GM21723 (cell line): Measurements from ENCODE around the gene FANCI.

Experiments used
- ATAC-seq: cut with Tn5 transposase; IDR thresholded peaks from one replicate; pipeline ENCODE4 v1.9.1; 2021; ENCODE audit warnings: mild to moderate bottlenecking, moderate library complexity; ENCODE audit not compliant: unreplicated experiment

The FANCI gene

DNA sequence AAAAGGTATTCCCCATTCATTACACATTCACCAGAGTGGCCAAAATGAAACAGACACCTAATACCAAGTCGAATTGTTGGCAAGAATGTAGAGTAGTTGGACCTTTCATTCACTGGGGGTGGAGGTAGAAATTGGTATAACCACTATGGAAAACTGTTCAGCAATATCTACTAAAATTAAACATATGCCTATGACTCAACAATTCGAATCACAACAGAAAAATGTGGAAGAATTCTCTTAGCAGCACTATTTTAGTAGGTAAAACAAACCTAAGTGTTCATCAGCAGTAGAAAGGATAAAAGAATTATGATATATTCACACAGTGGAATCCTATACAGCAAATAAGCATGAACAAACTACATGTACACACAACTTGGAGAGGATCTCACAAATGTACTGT, 60.2 kb downstream of the FANCI start:
- no peak for ATAC-seq

DNA sequence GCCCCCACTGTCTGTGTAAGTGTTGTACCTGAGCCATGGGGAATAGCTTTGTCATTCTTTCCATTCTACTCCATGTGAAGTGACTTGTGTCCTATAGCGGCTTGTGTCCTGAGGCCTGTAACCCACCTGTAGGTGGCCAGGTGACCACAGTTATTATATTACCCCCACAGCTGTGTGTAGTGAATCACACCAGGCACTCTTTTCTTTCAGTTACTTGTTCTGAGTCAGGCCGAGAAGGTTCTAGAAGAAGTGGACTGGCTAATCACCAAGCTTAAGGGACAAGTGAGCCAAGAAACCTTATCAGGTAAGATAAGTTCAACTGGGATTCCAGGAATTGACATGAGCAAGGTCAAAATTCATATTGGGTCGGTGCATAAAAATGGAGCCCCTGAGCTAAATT, 61.6 kb downstream of the FANCI start:
- ATAC-seq: no peak

DNA sequence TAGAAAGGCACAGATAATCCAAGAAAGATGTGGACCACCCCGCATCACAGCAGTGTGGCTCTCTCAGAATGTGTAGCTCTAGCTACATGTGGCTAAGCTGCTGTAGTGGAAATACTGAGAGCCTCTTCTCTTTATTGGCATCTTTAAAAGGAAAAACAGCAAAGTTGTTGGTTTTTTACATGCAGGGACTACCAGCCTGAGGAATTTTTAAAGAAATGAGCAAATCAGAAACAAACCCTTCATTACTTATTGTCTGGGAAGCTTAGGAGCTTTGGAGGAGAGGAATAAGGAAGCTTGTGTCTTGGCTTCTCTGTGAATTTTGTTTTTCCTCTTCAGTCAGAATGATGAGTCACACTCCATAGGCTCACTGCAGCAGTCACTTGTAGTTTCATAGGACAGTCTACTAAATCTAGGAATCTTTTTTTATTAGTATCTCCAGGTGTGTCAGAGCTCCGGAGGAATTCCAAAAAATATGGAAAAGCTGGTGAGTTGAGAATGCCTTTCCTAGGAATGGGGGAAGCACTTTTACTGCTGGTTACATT, 63.3 kb downstream of the FANCI start:
- no peak for ATAC-seq

DNA sequence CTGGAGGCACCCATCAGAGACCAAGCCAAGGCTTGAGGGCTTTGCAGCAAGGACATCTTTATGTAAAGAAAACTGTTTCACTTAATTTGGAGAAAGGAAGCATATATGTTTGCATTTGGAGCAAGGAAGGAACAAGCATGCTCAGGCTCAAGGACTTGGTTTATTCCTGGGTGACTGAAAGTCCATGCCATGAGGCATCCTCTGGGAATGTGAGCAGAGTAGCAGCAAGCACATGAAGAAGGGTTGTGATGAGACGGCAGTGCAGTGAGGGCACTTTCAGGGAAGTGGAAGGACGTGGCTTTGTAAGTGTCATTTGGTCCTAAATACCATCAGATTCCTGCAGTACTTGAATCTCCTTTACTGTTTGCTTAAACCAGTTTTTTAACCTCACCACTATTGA, 64.0 kb downstream of the FANCI start:
- no peak for ATAC-seq

DNA sequence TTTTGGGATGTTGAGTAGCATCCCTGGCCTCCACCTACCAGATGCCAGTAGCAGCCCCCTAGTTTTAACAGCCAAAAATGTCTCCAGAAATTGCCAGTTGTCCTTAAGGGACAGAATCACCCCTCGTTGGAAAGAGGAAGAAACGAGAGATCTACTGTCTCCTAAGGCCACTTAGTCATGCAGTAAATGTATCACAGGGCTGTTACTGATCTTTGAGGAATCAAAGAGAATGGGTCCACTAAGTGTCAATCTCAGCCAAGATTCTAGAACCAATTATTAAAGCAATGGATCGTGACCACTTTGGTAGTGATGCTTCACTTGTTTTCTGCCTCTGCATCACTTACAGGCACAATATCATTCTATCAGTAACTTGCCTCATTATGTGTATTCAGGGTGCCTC, 64.5 kb downstream of the FANCI start:
- no peak for ATAC-seq

DNA sequence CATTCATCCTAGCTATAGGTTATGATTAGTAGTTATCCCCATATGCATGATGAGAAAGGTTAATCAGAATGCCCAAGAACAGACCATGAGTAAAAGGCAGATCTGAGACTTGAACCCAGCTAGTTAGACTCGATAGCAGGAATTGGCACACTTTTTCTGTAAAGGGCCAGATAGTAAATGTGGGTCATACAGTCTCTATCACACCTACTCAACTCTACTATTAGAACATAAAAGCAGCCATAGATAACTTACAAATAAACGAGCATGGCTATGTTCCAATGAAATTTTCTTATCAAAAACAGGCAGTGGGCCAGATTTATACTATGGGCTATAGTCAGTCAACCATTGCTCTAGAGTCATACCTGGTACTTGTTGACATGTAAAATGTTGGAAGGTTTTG, 66.2 kb downstream of the FANCI start:
- ATAC-seq: no peak

DNA sequence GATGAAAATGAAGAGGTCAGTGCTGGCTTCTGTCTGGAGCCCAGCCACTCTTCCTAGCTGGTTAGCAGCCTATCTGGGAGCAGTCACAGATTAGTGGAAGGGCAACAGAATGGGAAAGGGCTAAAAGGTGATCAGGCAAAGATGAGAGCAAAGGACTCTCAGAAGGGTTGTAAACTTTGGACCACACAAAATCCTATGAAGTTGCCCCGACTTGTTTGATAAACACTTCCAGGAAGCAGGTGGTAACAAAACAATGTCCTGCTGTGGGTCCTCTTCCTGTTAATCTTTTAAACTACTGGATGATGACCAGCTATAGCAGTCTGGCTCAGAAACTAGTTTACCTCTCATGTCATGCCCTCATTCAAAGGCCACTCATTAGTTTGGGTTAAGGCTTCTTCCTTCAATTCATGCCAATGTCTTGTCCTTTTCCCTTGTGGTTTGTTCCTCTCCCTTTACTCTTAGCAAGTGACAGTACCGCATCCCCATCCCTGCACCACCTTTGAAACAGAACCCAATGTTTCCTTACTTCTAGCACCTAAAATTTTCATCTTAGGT, 71.7 kb downstream of the FANCI start:
- no peak for ATAC-seq

DNA sequence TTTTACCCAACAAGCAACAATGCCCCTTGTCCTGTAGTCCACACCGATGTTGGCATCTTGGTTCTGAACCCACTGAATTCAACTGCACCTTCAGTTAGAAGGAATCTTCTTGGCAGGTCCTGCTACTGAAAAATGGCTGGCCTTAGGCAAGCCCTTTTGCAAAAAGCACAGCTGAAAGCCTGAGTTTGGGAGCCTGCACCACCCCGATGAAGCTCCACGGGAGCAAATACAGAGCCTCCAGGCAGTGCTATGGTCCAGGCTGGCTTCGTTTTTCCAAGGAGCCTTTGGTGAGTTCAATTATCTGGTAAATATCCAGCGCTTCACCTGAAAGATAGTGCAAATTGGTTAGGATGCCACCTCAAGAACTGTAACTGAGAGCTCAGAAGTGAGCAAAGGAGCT, 72.7 kb downstream of the FANCI start:
- no peak for ATAC-seq

DNA sequence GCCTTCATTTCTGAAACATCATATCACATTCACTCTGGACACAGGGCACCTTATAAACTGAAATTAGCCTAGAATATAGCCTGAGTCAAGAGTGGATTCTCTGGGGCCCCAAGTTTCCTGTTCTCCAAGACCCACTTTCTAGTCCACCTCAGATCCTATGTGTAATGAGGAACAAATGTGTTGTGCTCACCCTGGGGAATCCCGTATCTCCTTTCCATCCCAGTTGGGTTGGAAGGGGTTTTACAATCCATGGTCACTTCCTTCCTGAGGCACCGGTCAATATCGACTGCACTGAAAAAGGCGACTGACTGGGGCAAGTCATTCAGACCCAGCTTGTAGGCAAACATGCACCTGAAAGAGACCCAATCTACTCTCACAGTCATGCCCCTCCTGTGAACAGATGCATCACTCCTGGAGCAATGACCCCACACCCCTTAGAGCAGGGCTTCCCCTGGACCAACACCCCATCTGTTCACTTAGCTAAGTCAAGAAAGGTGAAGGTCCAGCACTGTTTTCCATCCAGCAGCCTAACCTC, 73.5 kb downstream of the FANCI start:
- no peak for ATAC-seq

DNA sequence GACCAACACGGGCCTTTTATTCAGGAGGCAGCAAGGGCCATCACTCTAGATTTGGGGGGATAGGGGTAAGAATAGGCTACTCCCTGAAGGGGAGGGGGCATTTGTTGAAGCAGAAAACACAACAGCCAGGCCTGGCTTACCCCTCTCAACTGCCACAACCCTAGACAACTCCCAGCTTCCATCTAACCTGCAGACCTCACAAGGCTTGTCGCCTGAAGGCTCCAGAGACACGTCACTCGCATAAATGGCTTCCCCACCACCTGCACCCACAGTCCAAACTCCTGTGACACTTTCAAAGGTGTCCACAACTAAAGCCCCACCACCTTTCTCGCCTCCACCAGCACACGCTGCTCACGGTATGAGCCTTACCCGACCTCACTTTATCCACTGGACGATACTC, 75.9 kb downstream of the FANCI start:
- no peak for ATAC-seq

DNA sequence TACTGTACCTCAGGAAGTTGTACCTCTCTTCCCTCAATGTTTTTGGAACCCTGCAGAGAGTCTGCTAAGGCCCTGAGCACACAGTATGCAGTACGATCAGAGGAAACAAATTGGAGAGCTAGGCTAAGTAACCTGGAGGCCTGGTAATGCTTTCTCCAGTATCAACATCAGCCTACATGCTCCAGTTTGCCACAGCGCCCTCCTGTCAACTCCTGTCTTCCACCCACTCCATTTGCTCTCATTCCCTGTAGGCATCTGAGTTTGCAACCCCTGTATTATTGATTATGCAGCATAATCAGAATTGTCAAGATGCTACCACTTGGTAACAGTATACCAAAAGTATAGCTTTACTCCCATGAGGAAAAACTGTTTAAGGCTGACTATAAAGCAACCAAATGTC, 76.4 kb downstream of the FANCI start:
- ATAC-seq: no peak

DNA sequence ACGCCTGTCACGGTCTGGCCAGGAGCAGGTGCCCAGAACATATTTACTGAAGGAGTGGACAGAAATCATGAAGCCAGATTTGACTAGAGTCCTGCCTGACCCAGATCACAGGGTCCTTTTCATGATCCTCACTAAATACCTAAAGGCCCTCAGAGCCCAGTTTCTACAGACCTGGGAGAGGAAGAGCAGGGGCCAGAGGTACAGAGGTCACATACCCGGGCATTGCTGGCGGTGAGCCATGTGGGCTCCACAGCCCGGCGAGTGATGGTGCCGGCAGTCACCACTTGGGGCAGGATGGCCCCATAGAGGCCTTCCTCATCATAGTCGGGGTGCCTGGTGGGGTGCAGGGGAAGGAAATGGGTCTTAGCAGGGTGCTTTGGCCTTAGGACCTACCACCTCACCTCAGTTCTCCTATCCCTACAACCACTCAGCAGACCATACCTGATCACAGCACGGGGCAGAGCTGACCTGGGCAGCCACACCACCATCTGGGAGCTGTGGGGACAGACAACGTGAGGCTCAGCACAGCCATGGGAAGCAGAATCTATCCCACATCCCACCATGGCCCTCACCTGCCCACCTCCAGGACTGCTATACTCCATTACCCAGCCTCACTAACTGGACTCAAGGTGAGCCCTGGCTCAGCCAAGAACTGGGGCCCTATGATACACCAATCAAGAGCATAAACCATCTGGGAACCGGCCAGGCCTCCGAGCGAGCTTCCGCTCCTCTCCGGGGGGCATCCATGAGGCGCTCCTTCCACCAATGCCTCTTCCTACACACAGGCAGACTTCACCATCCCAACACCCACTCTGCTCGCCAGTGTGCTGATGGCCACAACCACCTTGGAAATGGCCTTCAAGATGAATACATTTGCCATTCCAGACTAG, 78.0 kb downstream of the FANCI start:
- ATAC-seq: no peak

DNA sequence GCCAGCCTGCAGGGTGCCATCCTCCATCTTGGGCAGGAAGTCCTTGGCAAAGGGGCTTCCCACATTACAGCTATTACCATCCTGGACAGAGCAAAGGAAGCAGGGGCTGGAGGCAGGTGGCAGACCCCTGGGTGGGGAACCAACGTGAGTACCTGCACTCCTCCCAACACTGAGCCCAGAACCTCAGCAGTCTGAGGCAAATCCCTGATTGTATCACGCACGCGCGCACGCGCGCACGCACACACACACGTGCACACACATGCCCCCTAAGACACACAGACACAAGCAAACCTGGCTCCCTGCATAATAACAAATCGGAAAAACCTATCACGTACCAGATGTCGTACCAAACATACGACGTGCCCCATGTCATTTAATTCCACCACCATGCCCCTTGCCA, 79.0 kb downstream of the FANCI start:
- no peak for ATAC-seq

DNA sequence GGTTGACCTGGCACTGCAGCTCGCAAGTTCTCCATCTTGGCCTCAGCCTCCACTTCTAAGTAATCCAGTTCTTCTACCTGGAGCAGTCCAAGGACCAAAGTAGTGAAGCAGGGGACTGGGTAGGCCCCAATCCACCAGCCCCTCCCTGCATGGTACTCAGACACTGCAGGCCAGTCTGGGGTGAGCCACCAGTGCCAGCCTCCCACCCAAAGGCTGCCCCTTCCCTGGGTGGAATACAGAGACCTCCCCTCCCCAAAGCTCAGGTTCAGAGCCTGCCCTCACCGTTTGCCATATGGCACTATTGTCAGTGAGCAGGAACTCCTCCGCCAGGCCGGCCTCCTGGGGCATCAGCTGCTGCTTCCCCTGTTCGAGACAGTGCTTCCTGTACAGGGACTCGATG, 80.0 kb downstream of the FANCI start:
- no peak for ATAC-seq

DNA sequence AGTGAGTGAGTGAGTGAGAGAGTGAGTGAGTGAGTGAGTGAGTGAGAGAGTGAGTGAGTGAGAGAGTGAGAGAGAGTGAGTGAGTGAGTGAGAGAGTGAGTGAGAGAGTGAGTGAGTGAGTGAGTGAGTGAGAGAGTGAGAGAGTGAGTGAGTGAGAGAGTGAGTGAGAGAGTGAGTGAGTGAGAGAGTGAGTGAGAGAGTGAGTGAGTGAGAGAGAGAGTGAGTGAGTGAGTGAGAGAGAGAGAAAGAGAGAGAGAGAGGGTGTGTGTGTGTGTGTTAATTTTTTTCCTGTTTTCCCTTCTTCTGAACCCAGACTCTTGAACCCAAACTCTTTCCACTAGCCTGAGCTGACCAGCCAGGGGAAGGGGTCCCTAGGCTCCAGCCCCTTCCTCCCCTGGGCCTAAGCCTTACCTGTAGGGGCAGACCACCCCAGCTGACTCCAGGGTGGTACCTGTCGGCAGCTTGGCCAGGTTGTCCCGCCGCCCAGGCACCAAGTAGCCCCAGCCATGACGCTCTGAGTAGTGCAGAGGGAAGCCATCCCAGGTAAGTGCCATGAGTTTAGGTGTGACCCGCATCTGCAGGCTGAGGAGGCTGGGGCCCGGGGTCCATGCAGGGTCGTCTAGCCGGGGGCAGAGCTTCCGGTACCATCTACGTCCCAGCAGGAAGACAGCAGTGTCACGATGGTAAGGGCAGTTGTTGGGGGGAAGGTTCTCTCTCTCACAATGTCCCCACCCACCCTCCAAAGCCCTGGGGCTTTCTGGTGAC, 81.4 kb downstream of the FANCI start:
- no peak for ATAC-seq

DNA sequence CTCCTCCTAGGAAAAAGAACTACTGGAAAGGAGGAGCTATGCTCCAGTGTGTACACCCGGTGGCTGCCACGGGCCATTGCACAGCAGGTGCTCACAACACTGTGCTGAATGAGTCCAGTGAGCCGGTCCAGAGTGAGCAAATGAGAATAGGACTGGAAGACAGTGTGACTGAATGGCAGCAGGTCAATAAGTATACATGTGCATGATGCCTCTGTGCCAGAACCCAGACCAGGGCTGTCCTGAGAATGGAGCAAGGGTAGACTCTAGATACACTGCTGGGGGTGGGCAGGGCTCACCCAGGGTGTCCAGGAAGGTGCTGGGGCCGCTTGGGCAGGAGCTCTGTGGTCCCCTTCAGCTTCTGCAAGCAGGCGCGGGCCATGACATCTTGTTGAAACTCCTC, 82.5 kb downstream of the FANCI start:
- ATAC-seq: no peak

DNA sequence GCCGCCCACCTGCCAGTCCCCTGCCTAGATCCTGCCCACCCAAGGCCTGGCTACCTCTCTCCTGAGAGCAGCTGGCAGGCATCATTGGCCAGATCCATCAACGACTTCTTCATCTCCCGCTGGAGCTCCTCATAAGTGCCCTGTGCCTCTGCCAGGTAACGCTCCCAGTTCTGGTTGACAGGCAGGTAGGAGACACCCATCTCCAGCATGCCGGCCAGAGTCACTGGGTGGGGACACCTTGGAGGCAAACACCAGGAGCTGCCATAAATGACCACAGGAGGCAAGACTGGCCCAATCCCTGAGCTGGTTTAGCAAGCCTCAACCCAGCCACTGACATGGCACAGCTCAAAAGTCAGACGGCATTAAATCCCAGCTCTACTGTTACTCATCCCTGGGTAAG, 83.3 kb downstream of the FANCI start:
- ATAC-seq: no peak

DNA sequence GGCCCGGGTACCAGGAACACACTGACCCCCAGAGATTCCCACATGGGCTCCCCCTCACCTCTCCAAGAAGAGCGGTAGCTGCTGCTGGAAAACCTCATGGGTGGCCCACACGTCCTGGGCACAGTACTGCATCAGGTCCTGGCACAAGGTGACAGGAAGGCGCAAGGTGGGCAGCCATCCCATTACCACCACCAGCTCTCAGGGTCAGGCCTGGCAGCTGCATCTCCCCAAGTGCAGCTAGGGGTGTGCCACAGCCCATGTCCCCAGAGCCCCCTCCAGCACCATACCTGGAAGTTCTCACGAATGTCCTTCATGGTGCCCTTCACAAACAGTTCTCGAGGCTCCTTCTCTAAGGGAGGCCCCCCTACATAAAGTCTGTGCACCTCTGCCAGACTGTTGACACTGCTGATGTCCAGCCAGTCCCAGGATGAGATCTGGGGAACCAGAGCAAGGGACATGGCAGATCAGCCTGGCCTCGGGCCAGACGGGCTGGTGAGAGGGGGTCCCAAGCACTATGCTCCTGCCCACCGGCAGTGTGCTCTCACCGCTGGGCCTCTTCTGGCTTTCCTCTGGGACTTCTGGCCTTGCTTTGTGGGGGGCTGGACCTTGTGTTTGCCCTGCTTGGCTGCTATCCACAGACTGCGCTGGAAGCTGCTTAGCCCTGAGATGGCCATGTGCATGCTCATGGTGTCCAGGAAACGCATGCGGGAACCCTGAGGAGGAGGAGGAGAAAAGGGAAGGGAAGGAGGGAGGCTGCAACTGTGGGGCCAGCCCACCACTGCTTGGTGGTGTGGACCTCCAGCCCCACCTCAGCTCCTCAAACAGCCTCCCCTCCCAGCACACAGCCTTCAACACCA, 84.8 kb downstream of the FANCI start:
- ATAC-seq: no peak

DNA sequence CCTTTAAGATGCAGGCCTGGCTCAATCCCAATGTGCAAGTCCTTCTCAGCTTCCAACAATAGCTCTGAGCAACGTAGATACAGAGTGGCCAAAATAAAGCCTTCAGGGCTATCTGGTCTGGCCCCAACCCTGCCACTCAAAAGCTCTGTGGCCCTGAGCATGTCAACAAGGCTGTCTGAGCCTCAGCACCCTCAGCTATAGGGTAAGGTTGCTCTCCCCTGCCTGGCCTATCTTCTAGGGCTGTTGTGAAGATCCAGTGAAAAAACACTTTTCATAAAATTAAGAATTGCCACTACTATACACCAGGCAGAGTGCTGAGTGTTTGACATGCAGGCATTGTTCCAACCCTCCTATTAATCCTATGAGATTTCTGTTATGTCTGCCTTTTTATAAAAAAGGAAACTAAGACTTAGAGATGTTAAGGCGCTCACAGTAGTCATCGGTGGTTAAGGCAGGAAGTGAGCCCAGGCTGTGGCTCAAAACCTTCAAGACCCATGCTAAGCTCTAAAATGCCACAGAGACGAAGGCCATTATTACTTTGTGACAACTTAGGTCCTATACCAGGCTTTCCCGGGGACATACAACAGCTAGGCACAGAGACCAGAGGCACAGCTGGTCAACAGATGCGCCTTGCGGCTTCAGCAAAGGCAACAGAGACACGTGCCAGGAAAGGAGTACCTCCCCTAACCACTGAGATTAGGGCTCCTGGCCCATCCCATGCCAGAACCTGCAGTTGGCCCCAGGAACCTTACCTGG, 85.7 kb downstream of the FANCI start:
- ATAC-seq: no peak

DNA sequence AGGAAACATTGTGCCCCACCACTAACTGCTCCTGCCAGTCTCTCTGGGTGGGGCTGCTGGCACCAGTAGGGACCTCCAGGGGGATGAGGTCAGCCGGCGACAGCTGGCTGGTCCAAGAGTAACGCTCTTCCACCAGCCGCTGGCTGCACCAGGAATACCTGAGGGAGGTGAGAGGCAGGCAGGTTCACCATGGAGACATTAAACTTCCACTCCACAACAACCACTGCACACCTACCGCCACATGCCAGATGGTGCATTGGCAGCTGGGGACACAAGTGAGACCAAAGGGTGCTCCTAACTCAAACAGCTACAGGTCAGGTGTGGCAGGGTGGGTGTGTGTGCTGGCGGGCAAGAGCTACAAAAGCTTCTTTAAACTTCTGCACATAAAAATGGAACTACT, 86.3 kb downstream of the FANCI start:
- no peak for ATAC-seq
